ENCODE measurements around the gene PEAK1.
A peak's percentile ranks its signal among the peaks of the same experiment; 100 is the strongest.

PEAK1 gene

GRCh38 chr15:77097248-77097721 is 322.6 kb downstream of the PEAK1 start:
- no peak for DNase-seq (ENCODE audit: low read depth, low spot score)

- no peak for DNase-seq (ENCODE audit: low read depth, low spot score)
Measured at GRCh38 chr15:77096541-77096940, 323.4 kb downstream of the PEAK1 start.

- no peak for DNase-seq (ENCODE audit: low read depth, low spot score)
Measured at GRCh38 chr15:77096138-77096537, 323.8 kb downstream of the PEAK1 start.

GRCh38 chr15:77094397-77095030 is 325.4 kb downstream of the PEAK1 start:
- no peak for DNase-seq (ENCODE audit: low read depth, low spot score)

DNA sequence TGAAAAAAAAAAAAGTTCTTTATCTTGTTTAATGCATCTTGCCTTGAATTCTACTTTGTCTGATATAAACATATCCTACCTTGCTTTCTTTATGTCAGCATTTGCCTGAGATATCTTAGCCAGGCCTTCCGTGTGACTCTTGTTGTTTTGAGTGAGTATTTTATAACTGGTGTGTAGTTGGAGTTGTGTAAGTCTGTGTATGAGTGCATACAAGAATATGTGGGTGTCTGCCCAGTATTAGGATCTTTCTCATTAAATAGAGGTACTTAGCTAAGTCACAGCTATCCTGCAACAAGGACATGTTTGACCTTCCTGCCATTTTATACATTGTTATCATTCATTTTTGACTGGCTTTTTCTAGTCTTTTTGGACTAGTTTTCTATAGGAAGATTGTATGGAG is 326.5 kb downstream of the PEAK1 start:
- no peak for DNase-seq (ENCODE audit: low read depth, low spot score)

DNA sequence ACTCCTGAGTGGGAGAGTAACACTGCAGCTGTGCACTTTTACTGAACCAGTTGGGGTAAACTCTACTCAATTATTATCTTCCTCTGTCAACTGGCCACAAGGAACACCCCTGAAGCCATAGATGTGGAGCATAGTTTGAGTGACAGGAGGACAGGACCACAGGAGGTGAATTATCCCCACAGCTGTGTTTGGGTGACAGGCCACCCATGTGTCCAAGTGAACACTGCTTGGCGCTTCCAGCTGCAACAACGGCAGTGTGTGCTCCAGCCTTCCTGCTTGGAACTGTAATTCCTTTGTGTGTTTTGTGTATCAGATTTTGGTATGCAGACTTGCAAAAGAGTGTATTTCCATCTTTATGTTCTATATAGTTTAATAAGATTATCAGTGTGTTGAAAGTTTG is 328.8 kb downstream of the PEAK1 start:
- no peak for DNase-seq (ENCODE audit: low read depth, low spot score)

- DNase-seq (ENCODE audit: low read depth, low spot score): no peak
Measured at GRCh38 chr15:77087213-77087612, 332.7 kb downstream of the PEAK1 start.

DNA sequence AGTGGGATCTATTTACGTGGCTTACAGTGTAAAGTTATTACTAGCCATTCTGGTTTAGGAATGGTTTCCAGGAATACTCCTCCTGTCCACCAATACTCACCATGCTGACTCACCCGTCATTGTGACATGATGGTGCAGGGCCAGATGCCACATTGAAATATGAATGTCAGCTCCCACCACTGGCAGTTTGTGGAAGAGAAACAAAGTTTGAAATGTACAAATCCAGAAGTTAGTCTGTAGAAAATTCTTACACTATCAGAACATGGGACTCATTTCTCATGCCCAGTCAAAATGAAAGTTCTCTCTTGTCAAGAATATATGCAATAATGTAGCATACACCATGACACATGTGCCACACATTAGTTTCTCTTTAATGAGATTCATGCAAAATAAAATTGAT is 334.6 kb downstream of the PEAK1 start:
- peak; percentile 67 for DNase-seq (ENCODE audit: low read depth, low spot score)

GRCh38 chr15:77084436-77084835 is 335.5 kb downstream of the PEAK1 start:
- DNase-seq (ENCODE audit: low read depth, low spot score): no peak

DNA sequence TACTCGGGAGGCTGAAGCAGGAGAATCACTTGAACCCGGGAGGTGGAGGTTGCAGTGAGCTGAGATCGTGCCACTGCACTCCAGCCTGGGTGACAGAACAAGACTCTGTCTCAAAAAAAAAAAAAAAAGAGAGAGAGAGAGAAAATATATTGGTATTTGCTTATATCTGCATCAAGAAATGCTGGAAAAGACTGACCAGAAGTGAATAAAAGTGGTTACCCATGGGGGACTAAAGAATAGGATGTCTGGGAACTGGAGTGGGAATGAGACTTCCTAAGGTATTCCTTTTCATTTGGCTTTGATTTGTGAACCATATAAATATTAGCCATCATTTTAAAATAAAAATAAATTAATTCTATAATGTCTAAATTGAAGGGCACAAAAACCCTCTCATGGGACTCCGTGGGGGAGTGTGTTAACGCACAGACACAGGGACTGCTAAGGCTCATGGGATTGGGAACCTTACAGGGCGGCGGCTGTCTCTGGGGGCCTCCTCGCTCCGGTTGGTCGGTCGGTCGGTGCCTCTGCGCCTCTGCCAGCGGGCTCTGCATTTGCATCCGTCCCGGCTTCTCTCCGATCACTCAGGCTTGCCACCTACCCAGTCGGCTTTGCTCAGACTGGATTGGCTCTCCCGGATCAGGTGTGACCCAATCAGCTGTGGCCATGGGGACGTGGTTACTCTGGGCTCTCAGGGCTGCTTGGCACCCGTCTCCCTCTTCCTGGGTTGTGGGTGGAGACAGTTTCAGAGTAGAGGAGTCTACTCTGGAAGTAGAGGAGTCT is 336.3 kb downstream of the PEAK1 start:
- DNase-seq (ENCODE audit: low read depth, low spot score): peak; percentile 80

DNA sequence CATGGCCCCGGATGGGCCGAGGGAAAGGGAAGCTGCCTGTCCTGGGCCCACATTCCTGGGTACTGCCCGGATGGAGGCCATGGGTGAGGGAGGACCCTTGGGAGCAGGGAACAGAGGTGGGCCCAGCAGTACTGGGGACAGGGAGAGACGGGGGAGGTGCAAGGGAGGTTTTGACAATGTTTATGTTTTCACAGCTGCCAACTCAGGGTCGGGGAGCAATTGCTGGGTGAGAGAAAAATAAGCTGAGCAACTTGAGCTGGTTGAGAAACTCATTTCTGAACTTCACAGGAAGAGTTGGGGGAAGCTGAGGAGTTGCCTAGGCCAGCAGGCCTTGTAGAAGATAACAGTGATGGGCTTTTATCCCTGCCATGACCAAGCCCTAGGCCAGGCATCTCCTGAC is 337.9 kb downstream of the PEAK1 start:
- no peak for DNase-seq (ENCODE audit: low read depth, low spot score)

- peak; percentile 11 for DNase-seq (ENCODE audit: low read depth, low spot score)
Measured at GRCh38 chr15:77076323-77076915, 343.5 kb downstream of the PEAK1 start.

GRCh38 chr15:77075528-77075927 is 344.4 kb downstream of the PEAK1 start:
- DNase-seq (ENCODE audit: low read depth, low spot score): peak; percentile 85

DNA sequence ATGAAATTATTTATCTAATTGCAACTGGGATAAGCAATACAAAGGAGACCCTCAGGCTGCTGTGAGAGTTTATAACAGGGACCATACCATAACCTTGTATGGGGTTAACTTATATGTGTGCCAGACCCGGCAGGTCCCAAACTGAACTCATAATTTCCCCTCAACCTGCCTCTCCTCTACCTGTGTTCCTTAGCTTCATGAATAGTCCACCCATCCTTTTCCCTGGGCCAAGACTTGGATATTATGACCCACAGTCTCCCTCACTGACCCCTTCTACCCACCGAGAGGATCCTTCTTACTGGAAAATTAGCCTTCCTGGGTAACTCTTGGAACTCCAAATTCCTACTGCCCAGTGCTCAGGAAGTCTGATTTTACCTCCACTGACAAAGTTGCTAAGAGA is 345.6 kb downstream of the PEAK1 start:
- no peak for DNase-seq (ENCODE audit: low read depth, low spot score)

GRCh38 chr15:77071305-77072223 is 348.3 kb downstream of the PEAK1 start:
- DNase-seq (ENCODE audit: low read depth, low spot score): no peak

- DNase-seq (ENCODE audit: low read depth, low spot score): peak; percentile 98
Measured at GRCh38 chr15:77070495-77071304, 349.2 kb downstream of the PEAK1 start, which contains the start of gene TSPAN3. Gene TSPAN3, minus strand, starts transcription at chr15:77071109. Its CDS starts 155 bp downstream, at chr15:77070954.

- DNase-seq (ENCODE audit: low read depth, low spot score): no peak
Measured at GRCh38 chr15:77070180-77070494, 349.8 kb downstream of the PEAK1 start.

DNA sequence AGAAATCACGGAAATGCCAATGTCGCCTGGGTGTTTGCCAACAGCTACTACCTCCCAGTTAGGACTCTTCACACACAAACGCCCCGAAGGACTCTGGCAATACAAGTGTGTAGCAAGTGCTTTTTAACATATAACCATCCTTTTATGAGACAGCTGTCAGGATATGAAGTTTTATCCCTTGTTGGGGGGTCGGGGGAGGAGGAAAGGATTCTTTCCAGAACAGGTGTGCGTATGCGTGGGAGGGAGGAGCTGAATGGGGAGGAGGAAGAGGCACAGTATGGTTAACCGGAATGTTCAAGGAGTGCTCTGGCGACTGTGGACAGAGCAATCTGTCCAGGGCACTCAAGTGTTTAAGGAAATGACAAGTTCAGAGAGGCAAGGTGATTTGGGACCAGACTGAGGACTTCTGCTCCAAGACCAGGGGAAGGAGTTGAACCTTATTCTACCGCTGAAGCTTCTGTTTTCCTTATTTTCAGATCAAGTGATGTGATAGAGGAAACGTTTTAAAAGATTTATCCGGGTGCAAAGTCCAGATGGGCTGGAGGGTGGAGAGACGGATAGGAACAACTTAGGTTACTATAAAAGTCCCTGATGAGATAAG is 350.3 kb downstream of the PEAK1 start:
- DNase-seq (ENCODE audit: low read depth, low spot score): peak; percentile 25

DNA sequence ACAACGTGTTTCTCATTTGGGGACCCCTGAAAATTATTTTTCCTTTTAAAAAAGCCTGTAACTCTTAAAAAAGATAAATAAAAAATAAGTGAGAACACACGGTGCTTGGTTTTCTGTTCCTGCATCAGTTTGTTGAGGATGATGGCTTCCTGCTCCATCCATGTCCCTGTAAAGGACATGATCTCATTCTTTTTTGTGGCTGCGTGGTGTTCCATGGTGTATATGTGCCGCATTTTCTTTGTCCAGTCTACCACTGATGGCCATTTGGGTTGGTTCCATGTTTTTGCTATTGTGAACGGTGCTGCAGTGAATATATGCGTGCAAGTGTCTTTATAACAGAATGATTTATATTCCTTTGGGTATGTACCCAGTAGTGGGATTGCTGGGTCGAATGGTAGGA is 351.3 kb downstream of the PEAK1 start:
- no peak for DNase-seq (ENCODE audit: low read depth, low spot score)

DNA sequence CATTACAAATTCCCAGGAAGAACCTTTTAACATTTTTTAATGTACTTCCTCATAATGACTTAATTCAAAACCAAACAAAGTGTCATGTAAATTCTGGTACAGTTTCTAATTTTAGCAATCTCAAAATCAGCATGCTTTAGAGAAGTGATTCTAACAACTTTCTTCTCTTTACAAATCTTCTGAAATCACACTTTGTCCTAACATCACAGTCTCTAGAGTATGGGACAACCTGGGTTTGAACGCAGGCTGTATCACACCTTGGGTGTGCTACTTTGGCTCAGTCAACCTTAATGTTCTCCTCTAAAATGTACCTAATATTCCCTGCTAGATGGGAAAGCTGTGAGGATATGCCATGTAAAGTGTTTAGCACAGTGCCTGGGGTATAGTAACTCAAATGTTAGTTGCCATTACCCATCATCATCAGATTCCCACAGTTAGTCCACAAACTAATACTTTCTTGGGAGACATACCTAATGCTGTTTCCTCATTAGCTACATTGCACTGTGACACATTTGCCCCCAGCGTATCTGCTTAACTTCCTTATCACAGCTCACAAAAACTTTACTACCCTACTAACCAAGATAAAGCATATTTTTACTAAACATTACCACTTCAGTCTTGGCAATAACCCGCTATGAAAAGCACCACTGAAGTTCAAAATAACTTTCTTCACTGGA is 352.1 kb downstream of the PEAK1 start:
- DNase-seq (ENCODE audit: low read depth, low spot score): no peak
